K562 (cell line): Measurements from ENCODE around the gene PIP4K2A. TPM values are rescaled to one million over a fixed set of nuclear protein-coding genes. Genes with fewer than 3 reads are reported as not detected.

Source experiments
- CBX1 ChIP-seq: sonication (generic); IDR thresholded peaks from 2 replicates; pipeline ENCODE4 v1.6.1; 2016; ENCODE audit warnings: antibody characterized with exemption, low read depth, mild to moderate bottlenecking
- CHD2 ChIP-seq: IDR thresholded peaks from 2 replicates; pipeline ENCODE4 v1.6.1; 2011; ENCODE audit warnings: low read depth, low read length
- COPS2 ChIP-seq: fragments of 450-650 bp; conservative IDR thresholded peaks from 2 replicates; pipeline ENCODE4 v1.6.1; 2016; ENCODE audit warnings: mild to moderate bottlenecking, moderate library complexity
- EP400 ChIP-seq: fragments of 450-650 bp; IDR thresholded peaks from 2 replicates; pipeline ENCODE4 v1.6.1; 2017; ENCODE audit warnings: antibody characterized with exemption, mild to moderate bottlenecking, moderate library complexity
- ETS2 ChIP-seq: IDR thresholded peaks from 2 replicates; pipeline ENCODE4 v1.6.1; 2016; ENCODE audit warnings: borderline replicate concordance, missing genetic modification characterization, mild to moderate bottlenecking, moderate library complexity, missing compliant biosample characterization; ENCODE audit not compliant: poor library complexity, severe bottlenecking
- FIP1L1 ChIP-seq: fragments of 200-400 bp; formaldehyde crosslinking; IDR thresholded peaks from 2 replicates; pipeline ENCODE4 v1.6.1; 2018; ENCODE audit warnings: mild to moderate bottlenecking, low read depth, low read length; ENCODE audit not compliant: poor library complexity, severe bottlenecking
- FOSL1 ChIP-seq: fragments of 200-800 bp; sonication (Bioruptor generic); conservative IDR thresholded peaks from 2 replicates; pipeline ENCODE4 v1.6.1; 2016; ENCODE audit warnings: missing genetic modification characterization, missing compliant biosample characterization
- GABPB2 ChIP-seq: fragments of 250-450 bp; sonication (Bioruptor Pico); conservative IDR thresholded peaks from 2 replicates; pipeline ENCODE4 v1.5.1; 2021; ENCODE audit warnings: mild to moderate bottlenecking
- ILK ChIP-seq: fragments of 450-650 bp; IDR thresholded peaks from 2 replicates; pipeline ENCODE4 v1.6.1; 2016; ENCODE audit warnings: missing genetic modification characterization, low read depth, mild to moderate bottlenecking, missing compliant biosample characterization, moderate library complexity, borderline replicate concordance
- KAT2B ChIP-seq: IDR thresholded peaks from one replicate; pipeline ENCODE4 v1.6.1; 2012; ENCODE audit warnings: low read depth, mild to moderate bottlenecking, control low read depth, inconsistent platforms, low read length, moderate library complexity
- KAT7 ChIP-seq: sonication (generic); formaldehyde crosslinking; IDR thresholded peaks from 2 replicates; pipeline ENCODE4 v1.8.0; 2022; ENCODE audit warnings: missing genetic modification reagents, mild to moderate bottlenecking, borderline replicate concordance
- L3MBTL2 ChIP-seq: fragments of 450-650 bp; IDR thresholded peaks from 2 replicates; pipeline ENCODE4 v1.6.1; 2016; ENCODE audit warnings: mild to moderate bottlenecking, moderate library complexity
- NONO ChIP-seq, 2 experiments: fragments of 200-400 bp in 1 of 2; fragments of 450-650 bp in 1 of 2; formaldehyde crosslinking in 1 of 2; IDR thresholded peaks; 2 replicates each; pipeline ENCODE4 v1.6.1; 2017; ENCODE audit warnings: low read depth in 2 of 2, mild to moderate bottlenecking in 2 of 2, moderate library complexity in 2 of 2, low read length in 1 of 2
- PHF21A ChIP-seq: fragments of 450-650 bp; IDR thresholded peaks from 2 replicates; pipeline ENCODE4 v1.6.1; 2017; ENCODE audit warnings: low read depth, borderline replicate concordance
- RBM22 ChIP-seq: fragments of 200-400 bp; formaldehyde crosslinking; IDR thresholded peaks from 2 replicates; pipeline ENCODE4 v1.6.1; 2018; ENCODE audit warnings: low read length, low read depth; ENCODE audit not compliant: poor library complexity, severe bottlenecking
- SMARCE1 ChIP-seq: fragments of 450-650 bp; IDR thresholded peaks from 2 replicates; pipeline ENCODE4 v1.7.1; 2016; ENCODE audit warnings: mild to moderate bottlenecking
- SNIP1 ChIP-seq: fragments of 450-650 bp; IDR thresholded peaks from 2 replicates; pipeline ENCODE4 v1.7.1; 2017; ENCODE audit warnings: low read depth, mild to moderate bottlenecking
- TARDBP ChIP-seq: fragments of 450-650 bp; IDR thresholded peaks from 2 replicates; pipeline ENCODE4 v1.6.1; 2016
- TSC22D4 ChIP-seq: fragments of 450-650 bp; IDR thresholded peaks from 2 replicates; pipeline ENCODE4 v1.6.1; 2016; ENCODE audit warnings: missing genetic modification characterization, missing biosample characterization, control low read depth
- U2AF2 ChIP-seq: fragments of 200-400 bp; formaldehyde crosslinking; optimal IDR thresholded peaks from 2 replicates; pipeline ENCODE3; 2017; ENCODE audit warnings: low read depth, mild to moderate bottlenecking, low read length
- ZNF24 ChIP-seq: fragments of 450-650 bp; IDR thresholded peaks from 2 replicates; pipeline ENCODE4 v1.6.1; 2016
- ZNF561 ChIP-seq: fragments of 450-650 bp; formaldehyde crosslinking; conservative IDR thresholded peaks from 2 replicates; pipeline ENCODE4 v1.4.0; 2020; ENCODE audit warnings: mild to moderate bottlenecking, moderate library complexity
- polyA plus RNA-seq, 8 experiments: library from polyadenylated mRNA; depleted of rRNA in 4 of 8; stranded (reverse) in 5 of 8; unstranded in 3 of 8; fragments of >200 nt; fragmentation: Nextera tagmentation in 2 of 8; fragmentation: Illumina TruSeq in 1 of 8; extraction: Ambion mirVana in 2 of 8; extraction: Trizol in 1 of 8; gene quantifications; 2 replicates each; pipeline versions ENCODE4 v1.2.1 to v1.2.3, GENCODE V29; 2011 to 2014; ENCODE audit warnings: inconsistent platforms in 1 of 8, missing spikeins in 1 of 8
- total RNA-seq, 7 experiments: library from RNA; depleted of rRNA in 6 of 7; stranded (reverse); fragments of >200 nt in 6 of 7; fragmentation: Illumina TruSeq in 2 of 7; extraction: Trizol in 2 of 7; gene quantifications; 2 replicates each; pipeline versions ENCODE4 v1.2.1 to v1.2.3, GENCODE V29; 2011 to 2021; ENCODE audit warnings: low replicate concordance in 1 of 7
- TF ChIP-seq, protein P1 (sequence below): fragments of 250-450 bp; sonication (Bioruptor Pico); IDR thresholded peaks from 2 replicates; pipeline ENCODE4 v1.8.0; 2021; ENCODE audit warnings: mild to moderate bottlenecking, moderate library complexity
- TF ChIP-seq, protein P2 (sequence below): sonication (generic); formaldehyde crosslinking; IDR thresholded peaks from 2 replicates; pipeline ENCODE4 v1.8.0; 2022; ENCODE audit warnings: missing genetic modification reagents, mild to moderate bottlenecking, borderline replicate concordance
- TF ChIP-seq, protein P3 (sequence below): fragments of 250-450 bp; sonication (Bioruptor Pico); IDR thresholded peaks from 2 replicates; pipeline ENCODE4 v1.6.1; 2021; ENCODE audit warnings: mild to moderate bottlenecking
- TF ChIP-seq, protein P4 (sequence below): fragments of 450-650 bp; formaldehyde crosslinking; IDR thresholded peaks from 2 replicates; pipeline ENCODE4 v1.4.0; 2020; ENCODE audit warnings: mild to moderate bottlenecking, moderate library complexity

The PIP4K2A gene
- total and polyA plus RNA-seq, 9 of the 15 experiments (the other 6 are each of a cell fraction or from before 2014, with no cell fraction given) = 35.6 to 117 (median 71.9) TPM

DNA sequence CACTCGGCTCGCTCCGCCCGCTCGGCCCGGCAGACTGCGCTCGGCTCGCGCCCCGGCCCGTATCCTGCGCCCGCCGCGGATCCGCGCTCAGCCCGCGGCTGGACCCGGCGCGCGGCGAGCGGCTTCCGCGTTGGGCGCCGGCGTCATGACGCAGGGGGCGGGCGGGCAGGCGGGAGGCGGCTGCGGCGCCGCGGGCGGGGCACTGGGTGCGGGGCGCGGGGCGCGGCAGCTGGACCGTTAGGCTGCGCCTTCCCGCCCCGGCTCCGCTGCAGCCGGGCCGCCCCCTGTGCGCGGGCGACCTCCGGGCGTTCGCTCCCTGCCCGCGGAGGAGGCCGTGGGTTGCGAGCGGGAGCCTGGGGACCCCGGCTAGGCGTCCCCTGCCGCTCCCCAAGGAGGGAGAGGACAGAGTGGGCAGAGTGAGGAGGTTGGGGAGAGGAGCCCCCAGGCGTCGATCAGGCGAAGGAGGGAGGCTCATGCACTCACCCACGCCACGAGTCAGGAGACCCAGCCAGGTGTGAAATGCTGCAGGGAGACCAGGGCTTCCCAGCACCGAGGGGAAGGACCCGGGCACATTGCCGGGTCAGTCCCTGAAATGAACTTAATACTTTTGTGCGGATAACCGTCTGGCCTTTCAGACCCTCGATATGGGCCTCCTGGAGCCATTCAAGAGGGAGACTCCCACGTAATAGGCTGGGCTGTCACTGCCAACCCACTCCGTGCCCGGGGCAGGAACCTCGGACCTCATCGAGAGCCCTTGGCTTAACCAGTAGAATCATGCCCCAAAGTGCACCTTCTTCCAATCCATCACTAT, at the start of gene PIP4K2A (continued):
- TF ChIP-seq, protein P1, sequence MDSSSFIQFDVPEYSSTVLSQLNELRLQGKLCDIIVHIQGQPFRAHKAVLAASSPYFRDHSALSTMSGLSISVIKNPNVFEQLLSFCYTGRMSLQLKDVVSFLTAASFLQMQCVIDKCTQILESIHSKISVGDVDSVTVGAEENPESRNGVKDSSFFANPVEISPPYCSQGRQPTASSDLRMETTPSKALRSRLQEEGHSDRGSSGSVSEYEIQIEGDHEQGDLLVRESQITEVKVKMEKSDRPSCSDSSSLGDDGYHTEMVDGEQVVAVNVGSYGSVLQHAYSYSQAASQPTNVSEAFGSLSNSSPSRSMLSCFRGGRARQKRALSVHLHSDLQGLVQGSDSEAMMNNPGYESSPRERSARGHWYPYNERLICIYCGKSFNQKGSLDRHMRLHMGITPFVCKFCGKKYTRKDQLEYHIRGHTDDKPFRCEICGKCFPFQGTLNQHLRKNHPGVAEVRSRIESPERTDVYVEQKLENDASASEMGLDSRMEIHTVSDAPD = no peak
- TF ChIP-seq KAT7 (CRISPR knock-in tag) (0 out of 2 replicates have a peak, but pooled peaks have one; percentile 12), KAT2B (no peak), SNIP1 (no peak), EP400 (no peak), L3MBTL2 (peak; percentile 100), CHD2 (no peak), ZNF24 (no peak), PHF21A (no peak), FOSL1 (peak; percentile 44; the same call in 1 of the 2 replicates), TARDBP (no peak), FIP1L1 (no peak), ILK (tag) (no peak), U2AF2 (no peak), SMARCE1 (no peak), GABPB2 (CRISPR knock-in tag) (no peak), RBM22 (no peak), ZNF561 (CRISPR knock-in tag) (no peak), ETS2 (tag) (no peak), NONO (IDR thresholded peaks at IDR 0.05; ENCODE audit: low read depth in 2 of 2, low read length in 1 of 2) (0 out of 4 replicates have a peak, but pooled peaks of 1 of the 2 experiments have one; percentile 7), COPS2 (no peak), CBX1 (0 out of 2 replicates have a peak, but pooled peaks have one; percentile 24), TSC22D4 (tag) (no peak)
- TF ChIP-seq, protein P2, sequence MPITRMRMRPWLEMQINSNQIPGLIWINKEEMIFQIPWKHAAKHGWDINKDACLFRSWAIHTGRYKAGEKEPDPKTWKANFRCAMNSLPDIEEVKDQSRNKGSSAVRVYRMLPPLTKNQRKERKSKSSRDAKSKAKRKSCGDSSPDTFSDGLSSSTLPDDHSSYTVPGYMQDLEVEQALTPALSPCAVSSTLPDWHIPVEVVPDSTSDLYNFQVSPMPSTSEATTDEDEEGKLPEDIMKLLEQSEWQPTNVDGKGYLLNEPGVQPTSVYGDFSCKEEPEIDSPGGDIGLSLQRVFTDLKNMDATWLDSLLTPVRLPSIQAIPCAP = 0 out of 2 replicates have a peak, but pooled peaks have one; percentile 55
- TF ChIP-seq, protein P3, sequence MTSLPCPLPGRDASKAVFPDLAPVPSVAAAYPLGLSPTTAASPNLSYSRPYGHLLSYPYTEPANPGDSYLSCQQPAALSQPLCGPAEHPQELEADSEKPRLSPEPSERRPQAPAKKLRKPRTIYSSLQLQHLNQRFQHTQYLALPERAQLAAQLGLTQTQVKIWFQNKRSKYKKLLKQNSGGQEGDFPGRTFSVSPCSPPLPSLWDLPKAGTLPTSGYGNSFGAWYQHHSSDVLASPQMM (CRISPR knock-in tag) = no peak
- TF ChIP-seq, protein P4, sequence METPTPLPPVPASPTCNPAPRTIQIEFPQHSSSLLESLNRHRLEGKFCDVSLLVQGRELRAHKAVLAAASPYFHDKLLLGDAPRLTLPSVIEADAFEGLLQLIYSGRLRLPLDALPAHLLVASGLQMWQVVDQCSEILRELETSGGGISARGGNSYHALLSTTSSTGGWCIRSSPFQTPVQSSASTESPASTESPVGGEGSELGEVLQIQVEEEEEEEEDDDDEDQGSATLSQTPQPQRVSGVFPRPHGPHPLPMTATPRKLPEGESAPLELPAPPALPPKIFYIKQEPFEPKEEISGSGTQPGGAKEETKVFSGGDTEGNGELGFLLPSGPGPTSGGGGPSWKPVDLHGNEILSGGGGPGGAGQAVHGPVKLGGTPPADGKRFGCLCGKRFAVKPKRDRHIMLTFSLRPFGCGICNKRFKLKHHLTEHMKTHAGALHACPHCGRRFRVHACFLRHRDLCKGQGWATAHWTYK (CRISPR knock-in tag) = peak; percentile 58; the same call in 1 of the 2 replicates
